IPS DF 4.7 (cell line): ENCODE data around the gene APOBEC3H.
"Not testable (repeated sequence)": the region's sequence is repeated elsewhere in the genome, so short reads cannot be mapped to it uniquely, and the experiment has no call there.

Experiments
- DNase-seq: peaks from one replicate; pipeline ENCODE4 v3.0.0-alpha.2; 2013; ENCODE audit warnings: low spot score; ENCODE audit errors: extremely low read depth

The APOBEC3H gene

GRCh38 chr22:39097098-39098020 lies at the start of gene APOBEC3H:
APOBEC3H (plus strand) TSS chr22:39097244; CDS start chr22:39100279, 3,035 bp downstream.
- no peak for DNase-seq

GRCh38 chr22:39049486-39049885 lies 47.6 kb upstream of the APOBEC3H start:
- not testable (repeated sequence) for DNase-seq

- not testable (repeated sequence) for DNase-seq
Observed at GRCh38 chr22:39051844-39052495, 45.1 kb upstream of the APOBEC3H start.

DNA sequence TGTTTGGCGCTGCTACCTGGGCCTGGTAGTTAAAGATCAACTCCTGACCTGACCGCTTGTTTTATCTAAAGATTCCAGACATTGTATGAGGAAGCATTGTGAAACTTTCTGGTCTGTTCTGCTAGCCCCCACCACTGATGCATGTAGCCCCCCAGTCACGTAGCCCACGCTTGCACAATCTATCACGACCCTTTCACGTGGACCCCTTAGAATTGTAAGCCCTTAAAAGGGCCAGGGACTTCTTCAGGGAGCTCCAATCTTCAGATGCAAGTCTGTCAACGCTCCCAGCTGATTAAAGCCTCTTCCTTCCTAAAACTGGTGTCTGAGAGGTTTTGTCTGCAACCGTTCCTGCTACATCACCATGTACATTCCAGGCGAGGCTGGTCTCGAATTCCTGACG lies 41.4 kb upstream of the APOBEC3H start:
- no peak for DNase-seq

DNA sequence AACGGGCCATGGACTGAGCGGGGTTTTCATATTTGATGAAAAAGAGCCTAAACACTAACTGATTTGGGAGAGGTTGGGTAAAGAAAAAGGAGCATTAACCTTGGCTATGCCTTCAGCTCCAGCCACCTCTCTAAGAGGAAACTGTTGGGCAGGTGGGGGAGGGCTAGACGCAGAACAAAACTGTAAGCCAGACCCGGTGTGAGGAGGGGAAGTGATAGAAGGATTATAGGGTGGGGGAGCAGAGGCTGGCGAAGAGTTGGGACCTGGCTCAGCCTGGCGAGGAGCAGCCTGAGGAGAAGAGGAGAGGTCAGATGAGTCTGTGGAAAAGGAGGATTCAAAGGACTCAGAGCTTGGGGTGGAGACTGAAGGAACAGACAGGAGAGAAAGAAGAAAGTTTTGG lies 35.8 kb upstream of the APOBEC3H start:
- not testable (repeated sequence) for DNase-seq

DNA sequence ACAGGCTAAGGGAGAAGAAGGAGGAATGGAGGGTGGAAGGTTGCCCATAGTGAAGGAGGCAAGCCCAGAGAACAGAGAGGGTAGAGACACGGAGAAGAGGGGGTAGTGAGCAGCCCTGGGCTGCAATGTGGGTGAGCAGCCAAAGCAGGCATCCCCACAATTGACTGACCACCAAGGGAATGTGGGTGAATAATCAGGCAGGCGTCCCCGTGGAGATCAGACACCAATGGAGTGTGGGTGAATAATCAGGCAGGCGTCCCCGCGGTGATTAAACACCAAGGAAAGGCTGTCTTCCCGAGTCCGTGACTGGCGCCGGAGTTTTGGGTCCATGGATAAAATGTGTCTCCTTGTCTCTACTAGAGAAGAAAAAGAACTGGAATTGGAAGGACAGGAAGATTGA lies 35.1 kb upstream of the APOBEC3H start:
- DNase-seq, result not testable (repeated sequence)

DNA sequence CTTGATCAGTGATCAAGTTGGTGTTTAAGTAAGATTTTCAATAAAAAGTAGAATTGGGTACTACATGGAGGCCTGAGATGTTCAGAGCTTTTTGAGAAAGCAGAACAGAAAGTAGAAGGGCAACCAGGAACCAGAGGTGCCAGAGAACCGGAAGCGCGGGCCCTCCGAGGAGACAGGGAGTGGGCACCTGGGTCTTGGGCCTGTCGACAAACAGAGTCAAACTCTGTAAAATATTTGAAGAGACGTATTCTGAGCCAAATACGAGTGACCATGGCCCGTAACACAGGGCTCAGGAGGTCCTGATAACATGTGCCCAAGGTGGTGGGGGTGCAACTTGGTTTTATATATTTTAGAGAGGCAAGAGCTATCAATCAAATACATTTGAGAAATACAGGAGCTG lies 33.1 kb upstream of the APOBEC3H start:
- not testable (repeated sequence) for DNase-seq

DNA sequence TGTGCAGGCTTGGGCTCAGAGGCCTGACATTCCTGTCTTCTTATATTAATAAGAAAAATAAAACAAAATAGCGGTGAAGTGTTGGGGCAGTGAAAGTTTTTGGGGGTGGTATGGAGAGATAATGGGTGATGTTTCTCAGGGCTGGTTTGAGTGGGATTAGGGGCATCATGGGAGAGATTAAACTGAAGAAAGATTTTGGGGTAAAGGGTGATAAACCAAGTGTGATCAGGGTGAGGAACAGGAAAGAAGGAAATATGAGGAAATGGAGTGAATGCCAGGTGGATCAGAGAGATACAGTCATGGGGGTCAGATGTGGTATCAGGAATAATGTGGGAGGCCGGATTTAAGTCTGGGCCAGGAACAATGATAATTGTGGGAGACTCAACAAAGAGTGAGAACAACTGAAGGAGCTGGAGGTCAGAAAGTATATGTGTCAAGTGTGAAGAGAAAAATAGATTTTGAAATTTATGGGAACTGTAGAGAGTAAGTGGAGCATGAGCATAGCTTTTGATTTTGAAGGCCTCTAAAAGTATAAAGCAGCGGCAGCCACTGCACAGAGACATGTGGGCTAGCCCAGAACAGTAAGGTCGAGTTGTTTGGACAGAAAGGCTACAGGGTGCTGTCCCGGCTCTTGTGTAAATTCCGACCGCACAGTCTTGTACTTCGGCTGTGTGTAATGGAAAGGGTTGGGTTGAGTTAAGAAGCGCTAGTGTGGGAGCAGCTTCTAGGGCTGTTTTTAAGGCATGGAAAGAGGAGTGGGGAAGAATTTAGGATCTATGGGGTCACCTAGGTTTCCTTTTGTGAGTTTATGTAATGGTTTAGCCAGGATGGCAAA lies 30.4 kb upstream of the APOBEC3H start:
- DNase-seq, result not testable (repeated sequence)

DNA sequence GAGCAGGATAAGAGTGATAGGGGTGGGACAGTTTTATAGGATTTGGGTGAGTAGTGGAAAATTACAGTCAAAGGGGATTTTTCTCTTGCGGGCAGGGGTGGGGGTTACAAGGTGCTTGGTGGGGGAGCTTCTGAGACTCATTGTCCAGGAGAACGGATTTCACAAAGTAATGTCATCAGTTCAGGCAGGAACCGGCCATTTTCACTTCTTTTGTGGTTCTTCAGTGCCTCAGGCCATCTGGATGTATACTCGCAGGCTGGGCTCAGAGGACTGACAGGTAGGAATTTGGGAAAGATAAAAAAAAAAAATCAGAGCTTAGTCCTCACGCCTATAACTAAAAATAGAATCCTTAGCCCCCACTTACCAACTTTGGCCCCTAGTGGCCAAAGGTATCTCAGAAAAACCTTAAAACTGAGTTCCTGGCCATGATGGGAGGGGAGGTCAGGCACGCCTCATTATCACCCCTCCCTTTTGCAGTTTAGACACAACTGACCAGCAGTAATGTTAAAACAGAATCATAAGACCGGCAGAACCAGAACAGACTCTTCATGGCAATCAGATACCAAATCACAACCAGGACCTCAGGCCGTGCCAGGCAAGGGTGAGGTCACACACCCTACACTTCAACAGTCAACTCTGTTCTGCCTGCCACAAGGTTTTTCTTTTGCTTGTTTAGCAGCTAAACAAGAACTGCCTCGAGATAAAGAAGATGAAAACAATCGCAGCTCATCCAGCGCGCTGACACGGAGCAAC lies 28.8 kb upstream of the APOBEC3H start:
- DNase-seq, result no peak

GRCh38 chr22:39070186-39070585 lies 26.9 kb upstream of the APOBEC3H start:
- DNase-seq, result no peak

GRCh38 chr22:39072581-39072981 lies 24.5 kb upstream of the APOBEC3H start:
- not testable (repeated sequence) for DNase-seq

DNA sequence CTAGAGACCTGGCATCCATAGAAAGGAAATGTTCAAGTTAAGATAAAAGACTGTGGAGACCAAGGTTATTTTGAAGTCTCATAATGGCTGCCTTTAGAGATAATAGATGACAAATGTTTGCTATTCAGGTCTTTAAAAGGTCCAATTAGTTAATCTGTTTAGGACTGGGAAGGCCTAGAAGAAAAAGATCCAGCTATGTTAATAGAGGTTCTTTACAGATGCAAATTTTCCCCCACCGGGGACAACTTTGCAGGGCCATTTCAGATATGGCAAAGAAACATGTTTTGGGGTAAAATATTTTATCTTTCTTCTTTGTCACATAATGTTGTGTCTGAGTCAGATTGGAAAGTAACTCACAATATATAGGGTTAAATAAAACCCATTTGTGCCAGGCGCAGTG lies 23.1 kb upstream of the APOBEC3H start:
- DNase-seq, result no peak

DNA sequence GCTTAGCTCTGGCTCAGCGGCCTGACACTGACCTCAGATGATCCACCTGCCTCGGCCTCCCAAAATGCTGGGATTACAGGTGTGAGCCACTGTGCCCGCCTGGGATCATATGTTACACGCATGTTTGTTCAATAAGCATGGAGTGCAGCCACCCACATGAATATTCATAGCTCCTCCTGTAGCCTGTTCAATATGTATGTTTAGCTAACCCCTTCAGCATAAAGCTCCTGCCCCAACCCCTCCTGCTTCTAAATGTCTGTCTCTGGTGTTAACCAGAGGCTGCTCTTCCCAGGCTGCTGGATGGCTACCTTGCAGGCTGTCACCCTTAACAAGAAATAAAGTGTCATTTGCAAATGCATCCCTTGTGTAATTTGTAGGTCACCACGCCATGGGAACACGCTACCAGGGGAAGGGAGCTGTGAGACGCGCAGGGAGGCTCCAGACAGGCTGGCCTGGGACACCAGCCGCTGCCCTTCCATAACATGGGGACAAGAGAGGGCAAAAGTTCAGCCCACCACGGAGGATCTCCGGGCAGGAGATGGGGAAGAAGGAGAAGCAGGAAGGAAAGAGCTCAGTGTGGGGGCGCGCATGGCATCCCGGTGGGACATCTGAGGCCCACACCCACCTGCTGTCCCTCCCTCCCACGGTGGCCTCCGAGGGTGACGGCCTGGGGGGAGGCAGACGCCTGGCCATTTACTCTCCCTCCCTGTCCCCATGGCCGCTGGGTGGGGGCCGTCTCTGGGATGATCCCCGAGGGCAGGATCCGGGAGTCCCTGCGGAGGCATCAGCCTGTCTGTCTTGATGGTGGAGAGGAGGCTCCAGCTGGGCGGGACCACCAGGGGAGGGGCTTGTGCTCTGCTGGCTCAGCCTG lies 20.7 kb upstream of the APOBEC3H start:
- DNase-seq, result not testable (repeated sequence)

DNA sequence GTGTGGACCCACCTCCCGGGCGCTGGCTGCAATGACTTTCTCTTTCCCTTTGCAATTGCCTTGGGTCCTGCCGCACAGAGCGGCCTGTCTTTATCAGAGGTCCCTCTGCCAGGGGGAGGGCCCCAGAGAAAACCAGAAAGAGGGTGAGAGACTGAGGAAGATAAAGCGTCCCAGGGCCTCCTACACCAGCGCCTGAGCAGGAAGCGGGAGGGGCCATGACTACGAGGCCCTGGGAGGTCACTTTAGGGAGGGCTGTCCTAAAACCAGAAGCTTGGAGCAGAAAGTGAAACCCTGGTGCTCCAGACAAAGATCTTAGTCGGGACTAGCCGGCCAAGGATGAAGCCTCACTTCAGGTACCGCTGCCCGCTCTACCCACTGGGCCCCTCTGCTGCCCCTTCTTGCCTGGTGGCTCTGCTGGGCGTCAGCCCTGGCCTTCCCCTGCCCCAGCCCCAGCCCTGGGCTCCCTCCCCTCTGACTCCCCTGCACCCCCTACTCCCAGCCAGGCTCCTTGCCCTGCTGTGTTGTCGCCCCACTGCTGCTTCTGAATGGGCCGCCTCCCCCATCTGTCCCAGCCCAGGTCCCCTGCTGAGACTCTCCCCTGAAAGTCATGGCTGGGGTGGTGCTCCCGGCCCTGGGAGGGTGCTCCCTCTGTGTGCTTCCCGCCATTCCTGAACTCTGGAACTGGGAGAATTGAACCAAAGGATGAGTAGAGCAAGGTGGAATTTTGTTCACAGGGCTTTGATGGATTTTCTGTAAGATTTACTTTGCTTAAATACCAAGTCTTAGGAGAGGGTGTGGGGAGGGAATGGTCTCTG lies 19.8 kb upstream of the APOBEC3H start, which contains the start of gene APOBEC3G:
TSS of gene APOBEC3G (plus strand) at position 250 of the 815 bp plus-strand sequence. CDS start at position 337, 87 bp downstream.
- DNase-seq, result not testable (repeated sequence)

DNA sequence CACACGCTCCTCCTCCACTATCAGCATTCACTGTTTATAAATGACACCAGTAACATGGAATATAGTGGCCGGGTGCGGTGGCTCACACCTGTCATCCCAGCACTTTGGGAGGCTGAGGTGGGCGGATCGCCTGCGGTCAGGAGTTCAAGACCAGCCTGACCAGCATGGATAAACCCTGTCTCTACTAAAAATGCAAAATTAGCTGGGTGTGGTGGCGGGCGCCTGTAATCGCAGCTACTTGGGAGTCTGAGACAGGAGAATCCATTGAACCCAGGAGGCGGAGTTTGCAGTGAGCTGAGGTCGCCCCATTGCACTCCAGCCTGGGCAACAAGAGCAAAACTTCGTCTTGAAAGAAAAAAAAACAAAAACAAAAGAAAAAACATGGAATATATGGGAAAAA lies 19.1 kb upstream of the APOBEC3H start:
- not testable (repeated sequence) for DNase-seq

- no peak for DNase-seq
Observed at GRCh38 chr22:39078329-39078728, 18.7 kb upstream of the APOBEC3H start.

GRCh38 chr22:39079054-39079637 lies 17.9 kb upstream of the APOBEC3H start:
- not testable (repeated sequence) for DNase-seq

DNA sequence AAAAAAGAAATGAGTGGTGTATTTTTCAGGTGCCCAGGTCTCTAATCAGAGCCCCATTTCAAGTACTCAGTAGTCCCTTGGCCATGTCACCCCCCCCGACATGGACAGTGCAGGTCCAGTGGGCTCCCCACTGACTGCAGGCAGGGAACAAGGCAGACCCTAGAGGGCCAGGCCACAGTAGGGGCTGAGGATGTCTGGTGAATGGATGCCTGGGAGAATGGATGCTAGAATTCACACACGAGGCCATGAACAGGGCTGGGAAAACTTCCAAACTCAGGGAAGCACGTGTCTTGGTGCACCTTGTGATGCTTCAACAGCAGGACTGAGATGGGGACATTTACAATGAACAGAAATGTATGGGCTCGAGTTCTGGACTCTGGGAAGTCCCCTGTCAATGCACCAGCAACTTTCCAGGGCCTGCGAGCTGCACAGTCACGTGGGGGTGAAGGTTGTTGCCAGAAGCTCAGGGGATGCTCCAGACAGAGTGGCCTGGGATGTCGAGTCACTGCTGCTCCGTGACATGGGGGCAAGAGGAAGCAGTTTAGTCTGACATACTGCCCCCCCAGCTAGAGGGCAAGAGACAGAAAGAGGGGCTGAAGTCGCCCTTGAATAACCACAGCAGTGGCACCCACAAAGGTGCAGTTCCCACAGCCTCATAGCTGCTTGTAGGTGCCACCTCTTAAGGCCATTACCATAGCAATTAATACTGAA lies 16.8 kb upstream of the APOBEC3H start:
- DNase-seq, result no peak
